GM19372 (cell line): Measurements from ENCODE around the gene SRSF5.

Source experiments
- ATAC-seq: cut with Tn5 transposase; IDR thresholded peaks from one replicate; pipeline ENCODE4 v1.9.1; 2021; ENCODE audit warnings: mild to moderate bottlenecking, low read depth, moderate library complexity; ENCODE audit not compliant: unreplicated experiment

SRSF5 gene

DNA sequence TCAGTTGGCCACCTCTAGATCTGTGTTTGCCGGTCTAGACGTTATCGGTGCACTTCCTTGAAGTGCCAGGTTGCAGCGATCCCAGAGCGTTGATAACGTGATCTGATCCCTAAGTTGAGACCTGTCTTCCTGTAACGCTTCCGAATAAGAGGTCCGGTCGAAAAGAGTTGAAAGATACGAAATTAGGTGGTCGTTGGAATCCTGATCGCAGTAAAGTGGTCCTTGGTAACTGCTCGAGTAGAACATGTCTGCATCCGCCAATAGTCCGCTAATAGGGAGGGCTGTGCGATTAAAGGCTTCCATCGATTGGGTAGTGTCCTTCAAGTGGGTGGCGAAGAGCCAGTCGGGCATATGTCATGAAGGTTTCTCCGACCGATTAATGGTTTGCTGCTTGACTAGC, 2.7 kb downstream of the SRSF5 start:
- no peak for ATAC-seq

- no peak for ATAC-seq
Measured at GRCh38 chr14:69770559-69770958, 3.6 kb downstream of the SRSF5 start.

GRCh38 chr14:69771136-69771535, 4.2 kb downstream of the SRSF5 start:
- ATAC-seq: no peak

- no peak for ATAC-seq
Measured at GRCh38 chr14:69772082-69773017, 5.4 kb downstream of the SRSF5 start.

DNA sequence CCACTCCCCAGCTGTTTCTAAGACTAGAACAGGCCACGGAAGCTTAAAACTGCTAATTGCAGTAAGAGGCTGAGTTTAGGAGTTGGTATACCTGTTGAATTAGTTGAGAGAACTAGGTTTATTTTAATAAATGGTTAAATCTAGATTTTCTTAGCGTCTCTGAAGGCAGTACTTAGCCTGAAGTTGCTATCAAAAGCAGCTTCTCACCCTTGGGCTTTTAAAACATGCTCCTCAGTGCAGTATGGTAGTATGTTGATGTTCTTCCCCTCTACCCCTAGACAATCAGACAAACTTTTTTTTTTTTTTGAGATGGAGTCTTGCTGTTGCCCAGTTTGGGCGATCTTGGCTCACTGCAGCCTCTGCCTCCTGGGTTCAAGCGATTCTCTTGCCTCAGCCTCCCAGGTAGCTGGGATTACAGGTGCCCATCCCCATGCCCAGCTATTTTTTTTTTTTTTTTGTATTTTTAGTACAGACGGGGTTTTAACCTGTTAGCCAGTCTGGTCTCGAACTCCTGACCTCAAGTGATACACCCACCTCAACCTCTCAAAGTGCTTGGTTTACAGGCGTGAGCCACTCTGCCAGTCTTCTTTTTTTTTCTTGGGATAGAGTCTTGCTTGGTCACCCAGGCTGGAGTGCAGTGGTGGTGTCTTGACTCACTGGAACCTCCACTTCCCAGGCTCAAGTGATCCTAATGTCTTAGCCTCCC, 6.8 kb downstream of the SRSF5 start:
- ATAC-seq: no peak

DNA sequence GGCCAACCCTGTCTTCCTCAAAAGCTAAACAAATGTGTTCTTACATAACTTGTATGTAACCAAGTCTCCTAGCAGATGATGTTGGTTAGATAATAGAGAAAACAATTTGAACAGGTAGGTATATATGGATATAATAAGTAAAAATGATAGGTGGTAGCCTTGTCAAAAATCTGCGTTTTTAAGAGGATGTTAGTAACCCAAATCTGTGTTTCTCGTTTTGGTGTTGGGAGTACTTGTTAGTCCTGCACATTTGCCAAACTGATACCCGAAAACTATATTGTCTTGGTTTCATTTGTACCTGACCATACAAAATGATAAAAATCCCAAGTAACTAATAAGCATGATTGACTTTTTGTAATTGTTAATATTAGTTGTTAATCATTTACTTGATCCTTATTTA, 8.1 kb downstream of the SRSF5 start:
- no peak for ATAC-seq

- ATAC-seq: no peak
Measured at GRCh38 chr14:69776875-69777453, 10.0 kb downstream of the SRSF5 start.

GRCh38 chr14:69779088-69779487, 12.1 kb downstream of the SRSF5 start:
- ATAC-seq: no peak

DNA sequence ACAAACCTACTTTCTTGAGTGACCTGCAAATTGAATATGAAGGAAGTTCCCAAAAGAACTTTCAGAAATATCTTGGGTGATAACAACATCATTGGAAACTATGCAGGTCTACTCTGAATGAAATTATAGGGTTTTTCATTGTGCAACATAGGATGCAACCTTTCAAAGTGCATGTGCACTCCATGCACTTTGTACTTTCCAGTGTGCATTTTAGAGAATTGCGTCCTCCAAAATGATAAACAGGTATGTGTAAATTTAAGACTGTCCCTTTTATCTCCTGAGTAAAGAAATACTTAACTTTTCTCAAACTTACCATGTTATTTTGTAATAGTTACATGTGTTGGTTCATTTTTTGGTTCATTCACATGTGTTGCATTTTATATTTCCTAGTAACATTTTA, 13.2 kb downstream of the SRSF5 start:
- no peak for ATAC-seq

- no peak for ATAC-seq
Measured at GRCh38 chr14:69780952-69781351, 14.0 kb downstream of the SRSF5 start.

- ATAC-seq: no peak
Measured at GRCh38 chr14:69784942-69785341, 18.0 kb downstream of the SRSF5 start.

- no peak for ATAC-seq
Measured at GRCh38 chr14:69786603-69787002, 19.7 kb downstream of the SRSF5 start.

DNA sequence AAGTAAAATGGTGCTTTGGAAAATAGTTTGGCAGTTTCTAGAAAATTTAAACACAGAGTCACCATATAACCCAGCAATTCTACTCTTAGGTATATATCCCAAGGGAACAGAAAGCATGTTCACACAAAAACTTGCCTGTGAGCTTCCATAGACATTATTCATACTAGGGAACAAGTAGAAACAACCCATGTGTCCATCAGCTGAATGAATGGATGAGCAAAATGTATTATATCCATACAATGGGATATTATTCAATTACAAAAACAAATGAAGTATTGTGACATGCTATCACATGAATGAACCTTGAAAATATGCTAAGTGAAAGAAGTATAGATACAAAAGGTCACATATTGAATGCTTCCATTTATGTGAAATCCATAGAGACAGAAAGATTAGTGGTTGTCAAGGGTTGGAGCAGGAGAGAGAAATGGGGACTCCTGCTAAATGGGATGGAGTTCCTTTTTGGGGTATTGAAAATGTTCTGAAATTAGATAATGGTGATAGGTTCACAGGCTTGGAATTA, 22.2 kb downstream of the SRSF5 start:
- no peak for ATAC-seq

GRCh38 chr14:69792887-69793421, 26.0 kb downstream of the SRSF5 start:
- ATAC-seq: no peak

- no peak for ATAC-seq
Measured at GRCh38 chr14:69794791-69795190, 27.8 kb downstream of the SRSF5 start.

GRCh38 chr14:69795691-69796090, 28.7 kb downstream of the SRSF5 start:
- ATAC-seq: no peak

GRCh38 chr14:69796797-69797500, 30.0 kb downstream of the SRSF5 start, which contains the start of gene SLC10A1:
SLC10A1 (minus strand) TSS chr14:69797241; CDS start chr14:69797155, 86 bp downstream.
- no peak for ATAC-seq

- no peak for ATAC-seq
Measured at GRCh38 chr14:69797573-69798338, 30.8 kb downstream of the SRSF5 start.

- ATAC-seq: no peak
Measured at GRCh38 chr14:69798339-69798735, 31.4 kb downstream of the SRSF5 start.
